NT2/D1 (cell line): ENCODE data around the gene VPREB1.

Experiments used
- YY1 ChIP-seq: IDR thresholded peaks from 2 replicates; pipeline ENCODE4 v1.6.1; 2011; ENCODE audit not compliant: insufficient read length, insufficient read depth
- ZNF274 ChIP-seq: IDR thresholded peaks from 2 replicates; pipeline ENCODE4 v1.6.1; 2011; ENCODE audit warnings: mild to moderate bottlenecking, low read depth, low read length

DNA sequence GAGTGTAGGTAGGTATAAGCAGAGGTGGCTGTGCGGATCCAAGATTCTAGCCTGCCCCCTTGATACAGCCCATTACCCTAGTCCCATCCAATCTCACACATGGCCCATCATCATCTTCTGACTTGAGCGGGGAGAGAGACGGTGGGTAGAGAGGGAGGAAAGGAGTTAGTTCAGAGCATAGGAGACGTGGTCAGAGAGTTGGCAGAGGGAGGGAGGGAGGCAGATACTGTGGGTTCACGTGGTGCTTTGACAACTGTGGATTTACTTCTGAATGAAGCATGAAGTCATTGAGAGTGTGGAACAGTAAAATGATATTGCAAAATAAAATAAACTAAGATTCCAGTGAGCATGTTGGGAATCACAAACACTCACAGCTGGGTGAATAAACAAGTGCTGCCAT, 31.4 kb upstream of the VPREB1 start:
- TF ChIP-seq YY1 (no peak), ZNF274 (no peak)
